Kidney tubule cell (primary cell): Measurements from ENCODE around the gene UGT2B28.
"Not testable (repeated sequence)": the region's sequence is repeated elsewhere in the genome, so short reads cannot be mapped to it uniquely, and the experiment has no call there.

Experiments used
- DNase-seq: peaks from one replicate; pipeline ENCODE4 v3.0.0-alpha.2; 2018; ENCODE audit warnings: low spot score

The UGT2B28 gene

GRCh38 chr4:69343558-69344420 is 63.5 kb downstream of the UGT2B28 start:
- DNase-seq, result not testable (repeated sequence)
